Globus pallidus (tissue), 1 donor: Measurements from ENCODE around the gene KRTAP16-1.
"Not testable (repeated sequence)": the region's sequence is repeated elsewhere in the genome, so short reads cannot be mapped to it uniquely, and the experiment has no call there.

Source experiments
- DNase-seq: peaks from one replicate; pipeline ENCODE4 v3.0.0-alpha.2; 2015; ENCODE audit warnings: low spot score

Gene KRTAP16-1

DNA sequence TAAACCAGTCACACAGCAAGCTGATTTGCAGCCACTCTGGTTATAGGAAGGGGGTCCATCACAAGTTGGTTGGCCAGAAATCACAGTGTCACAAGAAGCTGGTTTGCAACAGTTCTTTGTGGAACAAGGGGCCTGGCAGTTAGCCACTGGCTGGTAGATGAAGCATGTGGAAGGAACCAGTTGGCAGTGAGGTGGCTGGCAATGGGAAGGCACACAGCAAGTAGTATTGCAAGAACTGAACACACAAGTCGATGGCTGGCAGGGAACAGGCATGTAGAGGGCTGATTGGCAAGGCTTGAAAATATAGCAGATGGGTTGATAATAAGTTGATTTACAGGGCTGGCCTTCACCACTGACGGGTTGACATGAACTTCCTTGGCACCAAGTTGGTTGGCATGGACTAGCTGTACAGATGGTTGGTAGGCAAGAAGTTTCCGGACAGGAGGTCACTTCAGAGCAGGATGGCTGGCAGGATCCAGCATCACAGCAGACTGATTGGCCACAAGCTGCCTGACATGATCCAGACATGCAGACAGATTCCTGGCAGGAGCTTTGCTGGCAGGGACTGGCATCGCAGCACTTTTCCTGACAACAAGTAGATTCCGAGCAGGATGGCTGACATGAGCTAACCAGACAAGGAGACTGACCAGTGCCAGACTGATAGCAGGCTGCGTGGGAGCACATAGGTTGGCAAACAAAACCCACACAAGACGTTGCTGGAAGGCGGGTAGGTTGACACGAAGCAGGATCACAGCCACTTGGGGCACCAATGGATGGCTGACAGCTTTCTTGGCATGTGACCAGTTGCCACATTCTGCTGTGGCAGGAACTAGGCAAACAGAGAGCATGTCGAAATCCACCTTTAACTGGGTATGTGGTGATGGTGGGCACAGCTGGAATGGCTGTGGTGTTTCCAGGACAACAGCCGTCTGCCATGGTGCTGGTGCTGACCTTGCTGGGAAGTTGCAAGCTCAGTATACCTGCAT is 6.9 kb downstream of the KRTAP16-1 start, which contains the start of gene KRTAP29-1:
Gene KRTAP29-1 (minus strand): TSS at position 936 of the 986 bp plus-strand sequence. CDS start 0 bp downstream, at position 936.
- DNase-seq, result no peak

DNA sequence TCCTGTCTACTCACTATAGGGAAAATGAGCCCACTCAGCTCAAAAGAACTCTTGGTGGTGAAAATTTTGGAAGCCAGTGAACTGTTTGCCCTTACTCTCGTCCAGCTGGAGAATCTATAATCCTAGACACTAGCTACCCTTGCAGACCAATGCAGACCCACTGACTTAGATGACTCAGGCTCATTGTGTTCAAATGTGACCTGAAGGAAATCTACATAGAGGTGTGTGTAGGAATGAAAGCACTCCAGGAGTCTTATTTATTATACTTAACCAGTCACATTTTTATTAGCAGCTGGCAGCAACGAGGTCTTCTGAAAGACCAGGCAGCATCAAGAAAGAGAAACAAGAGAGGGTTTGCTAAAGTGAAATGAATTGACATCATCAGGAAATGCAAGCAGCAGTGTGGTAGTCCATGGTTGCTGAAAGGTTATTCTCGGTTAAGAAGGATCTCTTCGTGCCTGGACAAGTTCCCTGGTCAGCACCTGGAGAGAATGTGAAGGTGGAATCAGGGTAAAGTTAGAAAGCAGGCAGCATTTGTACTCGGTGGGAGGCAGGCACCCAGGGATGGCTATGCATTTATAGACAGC is 7.8 kb downstream of the KRTAP16-1 start:
- DNase-seq, result no peak

DNA sequence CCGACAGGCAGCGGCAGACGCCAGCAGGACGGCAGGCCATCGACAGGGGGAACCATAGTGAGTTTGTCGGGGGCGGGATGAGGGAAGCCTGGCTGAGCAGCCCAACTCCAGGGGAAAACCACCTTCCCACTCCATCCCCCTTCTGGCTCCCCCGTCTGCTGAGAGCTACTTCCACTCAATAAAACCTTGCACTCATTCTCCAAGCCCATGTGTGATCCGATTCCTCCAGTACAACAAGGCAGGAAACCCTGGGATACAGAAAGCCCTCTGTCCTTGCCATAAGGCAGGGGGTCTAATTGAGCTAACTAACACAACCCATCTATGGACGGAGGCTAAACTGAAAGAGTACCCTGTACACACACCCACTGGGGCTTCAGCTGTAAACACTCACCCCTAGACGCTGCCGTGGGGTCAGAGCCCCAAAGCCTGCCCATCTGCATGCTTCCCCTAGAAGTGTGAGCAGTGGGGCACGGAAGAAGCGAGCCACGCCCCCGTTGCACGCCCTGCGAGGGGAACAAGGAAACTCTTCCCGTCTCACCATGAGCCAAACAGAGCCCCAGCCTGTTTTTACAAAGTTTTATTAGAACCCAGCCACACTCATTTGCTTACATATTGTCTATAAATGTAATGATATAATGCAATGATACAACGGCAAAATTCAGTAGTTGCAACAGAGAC is 10.5 kb downstream of the KRTAP16-1 start:
- no peak for DNase-seq

DNA sequence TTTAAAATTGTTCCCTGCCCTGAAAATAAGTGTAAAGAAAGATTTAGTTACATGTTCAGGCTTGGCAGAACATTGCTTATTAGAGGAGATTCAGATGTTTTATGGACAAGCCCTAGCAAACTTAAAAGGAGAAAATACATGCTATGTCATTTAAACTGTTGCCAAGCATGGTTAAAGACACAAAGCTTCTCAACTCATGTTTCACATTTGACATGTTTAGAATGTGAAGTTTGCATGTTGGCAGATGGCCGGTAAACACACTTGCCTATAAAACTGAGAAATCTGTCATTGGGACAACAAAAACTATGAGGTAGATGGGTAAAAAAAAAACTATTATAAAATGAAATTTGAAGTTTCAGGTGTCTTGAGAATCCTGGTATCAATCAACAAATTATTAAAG is 12.3 kb downstream of the KRTAP16-1 start:
- DNase-seq, result no peak

GRCh38 chr17:41294016-41294415 is 15.1 kb downstream of the KRTAP16-1 start:
- DNase-seq, result no peak

DNA sequence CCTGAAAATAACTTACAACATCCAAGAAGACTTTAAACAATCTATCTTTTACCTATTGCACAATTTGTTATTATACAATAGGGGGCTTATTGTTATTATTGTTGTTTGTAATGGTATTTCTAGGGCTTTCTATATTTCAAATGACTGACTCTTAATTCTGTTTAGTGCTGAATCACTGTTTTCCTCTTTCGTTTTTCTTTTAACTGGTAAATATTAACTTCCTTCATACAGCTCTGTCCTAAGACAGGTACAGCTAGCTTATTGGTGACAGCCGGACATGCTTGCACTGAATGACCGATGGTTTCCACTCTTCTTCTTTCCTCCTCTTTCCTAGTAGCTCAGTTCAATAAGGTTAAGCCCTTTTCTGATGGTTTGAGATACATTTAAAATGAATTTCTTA is 22.1 kb downstream of the KRTAP16-1 start:
- no peak for DNase-seq

DNA sequence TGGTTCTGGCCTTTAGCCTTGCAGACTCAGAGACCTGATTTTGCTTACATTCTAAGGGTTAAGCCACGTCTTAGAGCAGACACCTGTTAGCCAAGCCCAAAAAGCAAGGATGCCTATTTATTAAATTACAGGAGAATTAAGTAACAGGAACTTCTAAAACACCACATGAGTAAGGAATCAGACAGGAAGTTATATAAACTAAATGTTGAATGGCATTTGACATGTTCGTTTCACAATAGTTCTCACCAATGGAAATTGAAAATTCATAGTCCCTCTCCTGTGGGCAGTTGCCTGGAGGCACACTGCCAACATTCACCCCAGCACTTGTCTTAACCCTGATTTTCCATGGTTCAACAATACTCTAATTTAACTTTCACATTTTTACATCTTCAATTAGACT is 24.6 kb downstream of the KRTAP16-1 start:
- no peak for DNase-seq

GRCh38 chr17:41284043-41284442 is 25.1 kb downstream of the KRTAP16-1 start:
- no peak for DNase-seq

- no peak for DNase-seq
Measured at GRCh38 chr17:41278176-41278955, 30.7 kb downstream of the KRTAP16-1 start.

DNA sequence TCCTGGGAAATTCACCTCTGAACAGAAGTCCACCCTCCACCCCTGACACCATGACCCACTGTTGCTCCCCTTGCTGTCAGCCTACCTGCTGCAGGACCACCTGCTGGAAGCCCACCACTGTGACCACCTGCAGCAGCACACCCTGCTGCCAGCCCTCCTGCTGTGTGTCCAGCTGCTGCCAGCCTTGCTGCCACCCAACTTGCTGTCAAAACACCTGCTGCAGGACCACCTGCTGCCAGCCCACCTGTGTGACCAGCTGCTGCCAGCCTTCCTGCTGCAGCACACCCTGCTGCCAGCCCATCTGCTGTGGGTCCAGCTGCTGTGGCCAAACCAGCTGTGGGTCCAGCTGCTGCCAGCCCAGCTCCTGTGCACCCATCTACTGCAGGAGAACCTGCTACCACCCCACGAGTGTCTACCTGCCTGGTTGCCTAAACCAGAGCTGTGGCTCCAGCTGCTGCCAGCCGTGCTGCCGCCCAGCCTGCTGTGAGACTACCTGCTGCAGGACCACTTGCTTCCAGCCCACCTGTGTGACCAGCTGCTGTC is 33.4 kb downstream of the KRTAP16-1 start, which contains the start of gene KRTAP9-7:
Gene KRTAP9-7 (plus strand): TSS at position 51 of the 543 bp plus-strand sequence. CDS start 0 bp downstream, at position 51.
- not testable (repeated sequence) for DNase-seq

DNA sequence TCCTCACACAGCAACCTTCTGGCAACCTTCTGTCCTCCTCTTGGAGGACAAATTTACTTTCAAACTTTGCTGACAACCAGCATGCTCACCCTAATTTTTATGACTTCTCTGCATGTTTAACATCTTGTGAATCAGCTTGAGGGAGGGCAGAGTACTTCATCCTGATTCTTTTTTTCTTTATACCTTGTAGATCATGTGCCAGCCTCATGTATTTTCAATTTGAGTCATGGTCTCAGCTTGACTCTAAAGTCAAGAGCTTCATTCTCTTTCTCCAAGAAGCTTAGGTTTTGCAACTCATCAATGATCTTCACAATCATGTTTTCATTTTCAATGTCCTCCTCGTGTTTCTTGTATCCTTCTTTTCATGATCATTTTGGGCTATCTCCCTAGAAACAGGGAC is 37.3 kb downstream of the KRTAP16-1 start:
- no peak for DNase-seq

GRCh38 chr17:41271323-41271722 is 37.8 kb downstream of the KRTAP16-1 start:
- DNase-seq, result not testable (repeated sequence)

- DNase-seq, result no peak
Measured at GRCh38 chr17:41267711-41268110, 41.4 kb downstream of the KRTAP16-1 start.

DNA sequence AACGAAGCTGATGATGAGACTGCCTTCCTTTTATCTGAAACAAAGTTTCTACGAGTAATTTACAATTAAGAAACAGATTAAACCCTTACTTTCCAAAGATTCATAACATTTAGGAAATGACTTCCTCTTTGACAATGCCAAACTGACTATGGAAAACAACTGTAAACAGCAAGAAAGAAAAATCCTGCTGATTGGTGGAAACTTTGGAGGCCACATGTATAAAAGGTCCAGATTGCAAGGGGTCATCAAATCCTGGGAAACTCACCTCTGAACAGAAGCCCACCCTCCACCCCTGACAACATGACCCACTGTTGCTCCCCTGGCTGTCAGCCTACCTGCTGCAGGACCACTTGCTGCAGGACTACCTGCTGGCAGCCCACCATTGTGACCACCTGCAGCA is 44.0 kb downstream of the KRTAP16-1 start, which contains the start of gene KRTAP9-6:
Gene KRTAP9-6 (plus strand): TSS at position 301 of the 400 bp plus-strand sequence. CDS start 0 bp downstream, at position 301.
- no peak for DNase-seq

- no peak for DNase-seq
Measured at GRCh38 chr17:41264599-41264998, 44.5 kb downstream of the KRTAP16-1 start.

DNA sequence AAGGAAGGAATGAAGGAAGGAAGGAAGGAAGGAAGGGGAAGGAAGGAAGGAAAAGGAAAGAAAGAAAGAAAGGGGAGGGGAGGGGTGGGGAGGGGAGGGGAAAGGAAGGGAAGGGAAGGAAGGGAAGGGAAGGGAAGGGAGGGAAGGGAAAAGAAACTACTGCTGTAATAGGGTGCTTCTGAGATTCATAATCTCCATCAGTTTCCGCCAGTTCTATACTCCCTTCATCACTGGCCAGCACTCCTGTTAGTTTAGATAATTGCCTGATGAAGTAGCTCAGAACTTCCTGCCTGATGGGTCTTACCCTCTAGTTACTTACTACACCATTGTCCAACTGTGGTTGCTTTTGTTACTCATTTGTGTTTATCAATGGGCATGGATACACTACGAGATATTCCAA is 45.9 kb downstream of the KRTAP16-1 start:
- DNase-seq, result no peak

DNA sequence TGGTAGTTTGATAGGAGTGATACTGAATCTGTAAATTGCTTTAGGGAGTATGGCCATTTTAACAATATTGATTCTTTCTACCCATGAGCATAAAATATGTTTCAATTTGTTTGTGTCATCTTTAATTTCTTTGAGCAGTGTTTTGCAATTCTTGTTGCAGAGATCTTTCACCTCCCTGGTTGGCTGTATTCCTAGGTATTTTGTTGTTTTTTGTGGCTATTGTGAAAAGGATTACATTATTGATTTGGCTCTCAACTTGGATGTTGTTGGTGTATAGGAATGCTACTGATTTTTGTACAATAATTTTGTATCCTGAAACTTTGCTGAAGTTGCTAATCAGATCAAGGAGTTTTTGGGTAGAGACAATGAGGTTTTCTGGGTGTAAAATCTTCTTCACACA is 50.7 kb downstream of the KRTAP16-1 start:
- no peak for DNase-seq
